Neural crest cell (in vitro differentiated cells): ENCODE data around the gene P3H4. TPM values are rescaled to one million over a fixed set of nuclear protein-coding genes. Genes with fewer than 3 reads are reported as not detected.

Experiments used
- DNase-seq: peaks from one replicate; pipeline ENCODE4 v3.0.0; 2021; ENCODE audit warnings: low read depth, mixed read lengths, low spot score
- H3K27ac Mint-ChIP-seq: one replicate; pipeline ENCODE4 v1.8.0; 2021; ENCODE audit warnings: mild to moderate bottlenecking, mixed read lengths; ENCODE audit not compliant: unreplicated experiment
- H3K27me3 Mint-ChIP-seq: 2 replicates; pipeline ENCODE4 v1.8.0; 2021; ENCODE audit warnings: low read depth, mild to moderate bottlenecking, mixed read lengths
- H3K36me3 Mint-ChIP-seq: 2 replicates; pipeline ENCODE4 v1.8.0; 2021; ENCODE audit warnings: low read depth, mild to moderate bottlenecking, mixed read lengths
- H3K4me1 Mint-ChIP-seq: 2 replicates; pipeline ENCODE4 v1.8.0; 2021; ENCODE audit warnings: mixed read lengths
- H3K4me3 Mint-ChIP-seq: one replicate; pipeline ENCODE4 v1.8.0; 2021; ENCODE audit warnings: mild to moderate bottlenecking, mixed read lengths
- H3K9me3 Mint-ChIP-seq: 2 replicates; pipeline ENCODE4 v1.8.0; 2021; ENCODE audit warnings: mixed read lengths
- total RNA-seq: library from RNA; stranded (reverse); gene quantifications from 2 replicates; pipeline ENCODE4 v1.2.1, GENCODE V29; 2021
- TF ChIP-seq, protein P1 (sequence below): fragments of 200-600 bp; sonication (generic); conservative IDR thresholded peaks from 2 replicates; pipeline ENCODE4 v1.5.0; 2021; ENCODE audit warnings: antibody characterized with exemption, mild to moderate bottlenecking

P3H4 gene
- total RNA-seq, 1 donor from 2014 or later = 42.3 TPM

DNA sequence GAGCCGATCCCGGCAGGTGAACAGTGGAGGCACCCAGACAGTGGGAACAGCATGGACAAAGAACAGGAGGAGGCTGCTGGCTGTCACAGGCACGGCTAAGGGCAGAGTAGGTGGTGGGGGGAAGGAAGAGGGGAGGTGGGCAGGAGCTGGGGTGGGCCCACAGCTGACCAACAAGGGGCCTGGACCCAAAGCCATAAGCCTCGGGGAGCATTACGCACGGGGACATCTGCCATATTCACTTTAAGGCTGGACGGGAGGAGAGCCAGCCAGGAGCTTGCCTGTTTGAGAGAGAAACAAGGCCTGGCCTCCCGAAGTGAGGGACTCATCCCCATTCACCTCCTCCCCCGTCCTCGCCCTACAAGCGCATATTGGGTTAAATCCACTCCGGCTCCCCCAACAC, 57.7 kb downstream of the P3H4 start:
- Mint-ChIP-seq H3K9me3 (no peaks in the 10 kb centered on the region), H3K27ac (peak overlapping the region; percentile 75), H3K27me3 (no peaks in the 10 kb centered on the region), H3K36me3 (no peaks in the 10 kb centered on the region), H3K4me1 (no peaks in the 10 kb centered on the region), H3K4me3 (no peak overlapping the region)
- TF ChIP-seq, protein P1, sequence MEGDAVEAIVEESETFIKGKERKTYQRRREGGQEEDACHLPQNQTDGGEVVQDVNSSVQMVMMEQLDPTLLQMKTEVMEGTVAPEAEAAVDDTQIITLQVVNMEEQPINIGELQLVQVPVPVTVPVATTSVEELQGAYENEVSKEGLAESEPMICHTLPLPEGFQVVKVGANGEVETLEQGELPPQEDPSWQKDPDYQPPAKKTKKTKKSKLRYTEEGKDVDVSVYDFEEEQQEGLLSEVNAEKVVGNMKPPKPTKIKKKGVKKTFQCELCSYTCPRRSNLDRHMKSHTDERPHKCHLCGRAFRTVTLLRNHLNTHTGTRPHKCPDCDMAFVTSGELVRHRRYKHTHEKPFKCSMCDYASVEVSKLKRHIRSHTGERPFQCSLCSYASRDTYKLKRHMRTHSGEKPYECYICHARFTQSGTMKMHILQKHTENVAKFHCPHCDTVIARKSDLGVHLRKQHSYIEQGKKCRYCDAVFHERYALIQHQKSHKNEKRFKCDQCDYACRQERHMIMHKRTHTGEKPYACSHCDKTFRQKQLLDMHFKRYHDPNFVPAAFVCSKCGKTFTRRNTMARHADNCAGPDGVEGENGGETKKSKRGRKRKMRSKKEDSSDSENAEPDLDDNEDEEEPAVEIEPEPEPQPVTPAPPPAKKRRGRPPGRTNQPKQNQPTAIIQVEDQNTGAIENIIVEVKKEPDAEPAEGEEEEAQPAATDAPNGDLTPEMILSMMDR = no peak
- DNase-seq = no peak

Other genes starting within 250 kb of the P3H4 start
- not detected in 2 replicates for gene KRT9, start 239.9 kb downstream of the P3H4 start, total RNA-seq
- not detected in 2 replicates for gene KRT14, start 225.1 kb downstream of the P3H4 start, total RNA-seq
- gene KRT16, start 199.2 kb downstream of the P3H4 start, total RNA-seq = not detected in 2 replicates
- not detected in 2 replicates for gene KRT17, start 187.4 kb downstream of the P3H4 start, total RNA-seq
- 617 and 620 TPM in 2 replicates for gene EIF1, start 123.1 kb downstream of the P3H4 start, total RNA-seq
- not detected in 2 replicates for gene GAST, start 99.6 kb downstream of the P3H4 start, total RNA-seq
- gene HAP1, start 77.3 kb downstream of the P3H4 start, total RNA-seq = 1.5 and 1.6 TPM in 2 replicates
- 20.6 and 23.5 TPM in 2 replicates for gene JUP, start 25.2 kb downstream of the P3H4 start, total RNA-seq
- 259 and 262 TPM in 2 replicates for gene FKBP10, start 1.1 kb upstream of the P3H4 start, total RNA-seq
- 120 and 123 TPM in 2 replicates for gene NT5C3B, start 24.3 kb upstream of the P3H4 start, total RNA-seq
- gene KLHL10, start 25.9 kb upstream of the P3H4 start, total RNA-seq = not detected in 2 replicates
- gene KLHL11, start 53.5 kb upstream of the P3H4 start, total RNA-seq = 20.4 and 20.6 TPM in 2 replicates
- gene ACLY, start 107.0 kb upstream of the P3H4 start, total RNA-seq = 421 and 422 TPM in 2 replicates
- 4.2 and 4.8 TPM in 2 replicates for gene ODAD4, start 118.7 kb upstream of the P3H4 start, total RNA-seq
- gene CNP, start 154.8 kb upstream of the P3H4 start, total RNA-seq = 213 and 230 TPM in 2 replicates
- gene DNAJC7, start 205.5 kb upstream of the P3H4 start, total RNA-seq = 126 and 138 TPM in 2 replicates
- 59.2 and 60.2 TPM in 2 replicates for gene NKIRAS2, start 208.1 kb upstream of the P3H4 start, total RNA-seq
- 2.0 and 2.2 TPM in 2 replicates for gene C17orf113, start 238.7 kb upstream of the P3H4 start, total RNA-seq